Upper lobe of left lung (tissue), 6 donors: ENCODE measurements around the gene PLCL2. TPM values are rescaled to one million over a fixed set of nuclear protein-coding genes. Genes with fewer than 3 reads are reported as not detected.

Experiments
- ATAC-seq, 2 donors: fragments of 200-7000 bp; cut with Tn5 transposase; one replicate each; pipeline ENCODE4 v1.9.1; 2022; ENCODE audit warnings: mild to moderate bottlenecking in 2 of 2, moderate library complexity in 2 of 2; ENCODE audit not compliant: low FRiP score in 2 of 2
- DNase-seq, 2 donors: peaks; one replicate each; pipeline ENCODE4 v3.0.0-alpha.2; 2019 to 2020
- H3K27ac ChIP-seq, 4 donors: fragments of 200-600 bp; sonication (generic); one replicate each; pipeline ENCODE4 v1.5.1; 2016 to 2019
- H3K27me3 ChIP-seq, 4 donors: fragments of 200-600 bp; sonication (generic); one replicate each; pipeline ENCODE4 v1.5.1; 2017 to 2019
- H3K36me3 ChIP-seq, 4 donors: fragments of 200-600 bp; sonication (generic); one replicate each; pipeline ENCODE4 v1.5.1; 2016 to 2019
- H3K4me1 ChIP-seq, 4 donors: fragments of 200-600 bp; sonication (generic); one replicate each; pipeline ENCODE4 v1.5.1; 2018 to 2019
- H3K4me3 ChIP-seq, 4 donors: fragments of 200-600 bp; sonication (generic); one replicate each; pipeline ENCODE4 v1.5.1; 2017 to 2019; ENCODE audit warnings: mild to moderate bottlenecking in 2 of 4, moderate library complexity in 1 of 4
- H3K9me3 ChIP-seq, 4 donors: fragments of 200-600 bp; sonication (generic); one replicate each; pipeline ENCODE4 v1.5.1; 2018 to 2019
- EP300 ChIP-seq, 4 donors: sonication (generic); formaldehyde crosslinking; IDR thresholded peaks; one replicate each; pipeline ENCODE4 v1.5.1; 2017; ENCODE audit warnings: antibody characterized with exemption in 4 of 4, control low read depth in 2 of 4
- POLR2A ChIP-seq, 4 donors: fragments of 450-650 bp; IDR thresholded peaks; one replicate each; pipeline ENCODE4 v1.5.1; 2016 to 2017; ENCODE audit warnings: antibody characterized with exemption in 4 of 4, mild to moderate bottlenecking in 2 of 4
- POLR2AphosphoS5 ChIP-seq, 2 donors: sonication (generic); formaldehyde crosslinking; IDR thresholded peaks; one replicate each; pipeline ENCODE4 v1.5.1; 2017; ENCODE audit warnings: antibody characterized with exemption in 2 of 2
- WGBS, 2 donors: methylation state at CpG; one replicate each; pipeline ENCODE4 v1.1.5; 2017 to 2018; 5-methylcytosine and 5-hydroxymethylcytosine counted together
- total RNA-seq, 6 donors: library from RNA; depleted of rRNA in 4 of 6; stranded (reverse); fragments of >200 nt in 4 of 6; gene quantifications; one replicate each; pipeline versions ENCODE4 v1.1.0 to v1.2.1, GENCODE V29; 2016 to 2021
- TF ChIP-seq, protein P1 (sequence below), 6 experiments: fragments of 450-650 bp in 4 of 6; fragments of 200-600 bp in 2 of 6; sonication (generic) in 2 of 6; IDR thresholded peaks; one replicate each; pipeline ENCODE4 v1.5.1; 2016 to 2019; ENCODE audit warnings: antibody characterized with exemption in 6 of 6
- donor health status: DM: no; HTN: no; CAD: no; lungs with moderate emphysema.
- donor health status: DM: no; HTN: yes; CAD: no; lungs with severe emphysema.

Gene PLCL2
- total RNA-seq, 6 donors from 2014 or later, result 6.5 to 15.8 (median 10.7) TPM

DNA sequence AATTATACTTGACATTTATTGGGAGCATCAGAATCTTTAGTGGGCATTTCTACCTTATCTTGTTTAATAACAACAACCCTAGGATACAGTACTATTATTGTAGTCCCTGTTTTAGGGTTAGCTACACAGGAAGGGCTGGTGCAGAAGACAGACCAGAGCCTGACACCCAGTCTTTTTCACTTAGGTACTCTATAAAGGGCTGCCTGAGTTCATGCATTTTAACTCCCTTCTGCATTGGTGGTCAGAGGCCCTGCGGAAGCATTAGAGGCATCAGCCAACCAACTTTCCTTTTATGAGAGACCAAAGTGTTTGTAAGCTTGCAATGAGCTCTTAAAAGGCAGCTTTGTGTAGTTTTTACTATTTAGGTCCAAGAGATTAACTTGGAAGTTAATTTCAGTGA lies 105.4 kb downstream of the PLCL2 start:
- Histone ChIP-seq H3K4me1 (no peaks in the 10 kb centered on the region), H3K4me3 (no peak overlapping the region), H3K27ac (no peak overlapping the region), H3K9me3 (no peaks in the 10 kb centered on the region), H3K27me3 (no peaks in the 10 kb centered on the region), H3K36me3 (no peaks in the 10 kb centered on the region)
- TF ChIP-seq, protein P1, sequence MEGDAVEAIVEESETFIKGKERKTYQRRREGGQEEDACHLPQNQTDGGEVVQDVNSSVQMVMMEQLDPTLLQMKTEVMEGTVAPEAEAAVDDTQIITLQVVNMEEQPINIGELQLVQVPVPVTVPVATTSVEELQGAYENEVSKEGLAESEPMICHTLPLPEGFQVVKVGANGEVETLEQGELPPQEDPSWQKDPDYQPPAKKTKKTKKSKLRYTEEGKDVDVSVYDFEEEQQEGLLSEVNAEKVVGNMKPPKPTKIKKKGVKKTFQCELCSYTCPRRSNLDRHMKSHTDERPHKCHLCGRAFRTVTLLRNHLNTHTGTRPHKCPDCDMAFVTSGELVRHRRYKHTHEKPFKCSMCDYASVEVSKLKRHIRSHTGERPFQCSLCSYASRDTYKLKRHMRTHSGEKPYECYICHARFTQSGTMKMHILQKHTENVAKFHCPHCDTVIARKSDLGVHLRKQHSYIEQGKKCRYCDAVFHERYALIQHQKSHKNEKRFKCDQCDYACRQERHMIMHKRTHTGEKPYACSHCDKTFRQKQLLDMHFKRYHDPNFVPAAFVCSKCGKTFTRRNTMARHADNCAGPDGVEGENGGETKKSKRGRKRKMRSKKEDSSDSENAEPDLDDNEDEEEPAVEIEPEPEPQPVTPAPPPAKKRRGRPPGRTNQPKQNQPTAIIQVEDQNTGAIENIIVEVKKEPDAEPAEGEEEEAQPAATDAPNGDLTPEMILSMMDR (IDR thresholded peaks at IDR 0.05), result no peak
- TF ChIP-seq POLR2AphosphoS5 (IDR thresholded peaks at IDR 0.05), result no peak
- TF ChIP-seq EP300 (IDR thresholded peaks at IDR 0.05), result no peak
- no peak for TF ChIP-seq POLR2A (IDR thresholded peaks at IDR 0.05)
- no peak for DNase-seq
- ATAC-seq, result no peak
- 96 to 100% methylated on average over 1 of the region's 1 CpG for WGBS, 2 donors

DNA sequence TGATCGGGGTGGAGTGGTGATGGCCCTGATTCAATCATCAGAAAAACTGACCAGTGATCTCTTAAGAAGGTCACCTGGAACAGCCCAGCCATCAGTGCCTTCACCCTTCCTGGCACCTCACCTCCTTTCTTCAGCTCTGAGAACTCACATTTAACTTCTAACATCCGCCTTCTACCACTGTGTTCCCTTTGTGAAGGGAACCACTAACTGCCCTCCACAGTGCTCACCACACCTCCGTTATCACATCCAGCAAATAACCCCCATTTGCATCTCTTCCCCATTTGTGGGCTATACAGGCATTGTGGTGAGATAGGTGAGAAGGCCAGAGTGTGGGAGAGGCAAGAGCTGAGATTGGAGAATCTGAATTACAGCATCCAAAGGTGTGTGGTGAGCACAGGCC lies 107.4 kb downstream of the PLCL2 start:
- WGBS, 2 donors, result 93% methylated on average over 3 of the region's 3 CpGs
- Histone ChIP-seq H3K27ac (no peak overlapping the region), H3K9me3 (no peaks in the 10 kb centered on the region), H3K27me3 (no peaks in the 10 kb centered on the region), H3K36me3 (no peaks in the 10 kb centered on the region), H3K4me1 (no peaks in the 10 kb centered on the region), H3K4me3 (no peak overlapping the region)
- DNase-seq, result no peak
- no peak for TF ChIP-seq EP300 (IDR thresholded peaks at IDR 0.05)
- TF ChIP-seq POLR2AphosphoS5 (IDR thresholded peaks at IDR 0.05), result no peak
- TF ChIP-seq, protein P1 (IDR thresholded peaks at IDR 0.05), result no peak
- ATAC-seq, result no peak

DNA sequence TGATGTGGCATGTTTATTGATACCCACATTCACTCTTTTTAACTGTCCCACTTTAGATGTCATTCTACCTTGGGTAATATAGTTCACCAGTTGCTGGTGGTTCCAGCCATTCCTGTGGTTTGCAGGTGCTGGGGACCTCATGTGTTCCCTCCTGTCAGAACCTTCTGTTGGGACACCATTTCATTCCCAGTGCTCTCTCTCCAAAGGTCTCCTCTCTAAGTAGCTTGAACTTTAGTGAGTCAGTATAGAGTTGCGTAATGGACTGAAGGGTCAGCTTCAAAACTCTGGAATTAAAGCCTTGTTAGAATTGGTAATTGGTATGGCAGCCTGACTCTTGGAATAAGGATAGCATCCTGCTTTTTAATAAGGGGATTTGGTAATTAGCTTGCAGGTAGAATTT lies 108.5 kb downstream of the PLCL2 start:
- TF ChIP-seq POLR2AphosphoS5 (IDR thresholded peaks at IDR 0.05) (no peak), EP300 (IDR thresholded peaks at IDR 0.05) (no peak)
- TF ChIP-seq, protein P1 (IDR thresholded peaks at IDR 0.05), result no peak

DNA sequence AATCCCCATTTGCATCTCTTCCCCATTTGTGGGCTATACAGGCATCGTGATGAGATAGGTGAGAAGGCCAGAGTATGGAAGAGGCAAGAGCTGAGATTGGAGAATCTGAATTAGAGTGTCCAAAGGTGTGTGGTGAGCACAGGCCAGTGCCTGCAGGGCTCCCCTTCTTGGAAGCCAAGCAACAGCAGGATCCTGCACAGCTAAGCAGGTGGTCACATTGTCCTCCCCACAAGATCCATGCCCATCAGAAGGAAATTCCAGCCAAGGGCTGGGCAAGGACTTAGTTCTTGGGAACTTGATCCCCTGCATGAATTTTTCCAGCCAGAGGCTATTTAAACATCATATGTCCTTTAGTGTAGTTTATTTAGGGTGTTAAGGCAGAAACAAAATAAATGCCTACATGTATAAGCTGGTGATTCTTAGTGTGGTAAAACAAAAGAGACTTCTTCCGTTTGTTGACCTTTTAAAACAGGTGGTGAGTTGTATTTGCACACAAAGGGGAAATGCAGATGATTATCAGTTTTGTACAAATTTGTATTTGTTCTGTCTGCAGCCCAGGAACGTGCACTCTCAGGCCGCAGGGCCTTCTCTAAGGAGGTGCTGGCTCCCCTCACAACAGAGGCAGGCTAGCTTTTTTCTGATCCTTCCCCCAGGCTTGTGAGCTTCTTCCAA lies 110.2 kb downstream of the PLCL2 start:
- Histone ChIP-seq H3K4me1 (peaks cover 0 to 8% (median 0%) of the 10 kb centered on the region in 4 donors), H3K27me3 (no peaks in the 10 kb centered on the region), H3K4me3 (no peak overlapping the region), H3K36me3 (no peaks in the 10 kb centered on the region), H3K27ac (no peak overlapping the region), H3K9me3 (no peaks in the 10 kb centered on the region)
- 55 to 72% methylated on average over 4 of the region's 4 CpGs for WGBS, 2 donors
- ATAC-seq (peak in 1 of 2 donors; percentile 52), DNase-seq (no peak)
- TF ChIP-seq, protein P1 (IDR thresholded peaks at IDR 0.05), result no peak

More for the DNA sequence above, 108.5 kb downstream of the PLCL2 start:
- Histone ChIP-seq H3K27ac (no peak overlapping the region), H3K4me3 (no peak overlapping the region), H3K4me1 (peaks cover 0 to 5% (median 0%) of the 10 kb centered on the region in 4 donors), H3K36me3 (no peaks in the 10 kb centered on the region), H3K27me3 (no peaks in the 10 kb centered on the region), H3K9me3 (no peaks in the 10 kb centered on the region)
- 90 to 100% methylated on average over 1 of the region's 1 CpG for WGBS, 2 donors
- no peak for ATAC-seq
- no peak for DNase-seq

DNA sequence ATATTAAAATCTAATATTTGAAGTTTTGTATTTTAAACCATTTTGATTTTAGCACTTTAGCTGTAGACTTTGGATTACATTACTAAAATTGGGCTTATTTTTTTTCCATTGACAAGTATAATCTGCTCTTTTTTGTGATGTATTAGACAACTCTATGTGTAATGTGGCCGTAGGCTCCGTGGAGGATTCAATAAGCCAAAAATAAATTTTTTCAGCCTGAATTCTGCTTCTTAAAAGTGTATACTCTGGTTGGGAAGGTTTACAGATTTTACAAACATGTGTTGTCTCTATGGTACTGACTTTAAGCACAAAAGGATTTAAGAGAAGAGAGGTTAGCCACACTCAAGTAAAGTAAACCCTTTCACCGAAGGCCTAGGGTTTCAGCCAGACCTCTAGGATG lies 110.8 kb downstream of the PLCL2 start:
- H3K4me3 ChIP-seq, result no peak overlapping the region
- no peaks in the 10 kb centered on the region for H3K36me3 ChIP-seq
- H3K9me3 ChIP-seq, result no peaks in the 10 kb centered on the region
- peaks cover 0 to 8% (median 0%) of the 10 kb centered on the region in 4 donors for H3K4me1 ChIP-seq
- no peaks in the 10 kb centered on the region for H3K27me3 ChIP-seq
- TF ChIP-seq POLR2AphosphoS5 (IDR thresholded peaks at IDR 0.05) (no peak), POLR2A (IDR thresholded peaks at IDR 0.05) (no peak), EP300 (IDR thresholded peaks at IDR 0.05) (no peak)
- TF ChIP-seq, protein P1 (IDR thresholded peaks at IDR 0.05), result no peak
- DNase-seq (no peak), ATAC-seq (no peak)
- WGBS, 2 donors, result 91 to 96% methylated on average over 3 of the region's 3 CpGs
- no peak overlapping the region for H3K27ac ChIP-seq
